Stimulated activated naive CD8-positive, alpha-beta T cell treated with anti-CD3 and anti-CD28 coated beads, Interleukin-15, Interleukin-2, amounts not matched to agents 100 U/mL and 50 U/mL, for 24 hours (primary cell): Measurements from ENCODE around the gene RHOC.
A peak's percentile ranks its signal among the peaks of the same experiment; 100 is the strongest.

Source experiments
- ATAC-seq: fragments of 150-1000 bp; cut with Tn5 transposase; one replicate; pipeline ENCODE4 v1.10.0; 2021
- DNase-seq: peaks from one replicate; pipeline ENCODE4 v3.0.0; 2021

The RHOC gene

GRCh38 chr1:112677501-112677900, 29.4 kb downstream of the RHOC start:
- ATAC-seq, result no peak
- no peak for DNase-seq

DNA sequence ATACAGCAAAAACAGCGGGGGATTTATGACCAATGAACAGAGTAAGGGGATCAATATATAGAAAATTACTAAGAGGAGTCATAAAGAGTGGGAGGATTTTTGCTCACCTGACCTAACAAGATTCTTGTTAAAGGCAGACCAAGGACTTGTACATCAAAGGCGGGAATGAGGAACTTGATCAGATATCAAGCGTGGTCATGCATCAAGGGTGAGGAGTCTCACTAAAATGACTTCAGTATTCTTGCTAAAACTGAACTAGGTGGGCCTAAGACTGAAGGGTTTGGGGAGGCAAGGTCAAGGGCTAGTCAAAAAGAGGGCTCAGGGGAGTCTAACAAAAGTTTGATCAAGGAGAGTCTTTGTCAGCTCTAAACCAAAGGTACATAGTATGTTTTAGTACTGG, 30.4 kb downstream of the RHOC start:
- no peak for DNase-seq
- ATAC-seq, result no peak

DNA sequence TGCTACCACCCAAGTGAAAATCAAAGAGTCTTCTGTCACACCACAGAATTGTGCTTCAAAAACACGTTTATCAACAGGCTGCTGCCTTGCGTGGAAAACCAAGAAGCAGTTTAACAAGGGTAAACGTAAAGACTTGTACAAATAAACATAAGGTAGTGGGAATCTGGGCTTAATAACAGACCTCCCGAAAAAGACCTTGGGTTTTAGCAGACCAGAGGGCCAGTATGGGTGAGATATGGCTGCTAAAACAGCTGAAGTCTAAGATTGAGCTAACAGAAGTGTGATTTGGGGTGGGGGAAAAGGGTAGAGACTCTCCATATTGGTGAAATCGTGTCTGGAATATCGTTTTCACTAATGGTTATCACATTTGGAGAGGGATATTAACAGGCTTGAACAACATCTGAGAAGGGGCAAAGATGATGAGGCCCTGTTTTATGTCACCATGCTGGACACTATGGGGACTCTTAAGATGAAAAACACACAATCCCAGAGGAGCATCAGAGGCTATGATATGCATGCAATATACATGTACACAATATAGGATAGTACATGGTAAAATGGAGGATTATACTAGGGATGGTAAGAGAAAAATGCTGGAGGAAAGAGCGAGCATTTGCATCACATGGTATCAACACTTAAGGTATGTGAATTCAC, 31.1 kb downstream of the RHOC start:
- ATAC-seq, result no peak
- no peak for DNase-seq

- ATAC-seq (peak; percentile 50), DNase-seq (peak; percentile 65)
Observed at GRCh38 chr1:112674986-112675727, 31.8 kb downstream of the RHOC start.

DNA sequence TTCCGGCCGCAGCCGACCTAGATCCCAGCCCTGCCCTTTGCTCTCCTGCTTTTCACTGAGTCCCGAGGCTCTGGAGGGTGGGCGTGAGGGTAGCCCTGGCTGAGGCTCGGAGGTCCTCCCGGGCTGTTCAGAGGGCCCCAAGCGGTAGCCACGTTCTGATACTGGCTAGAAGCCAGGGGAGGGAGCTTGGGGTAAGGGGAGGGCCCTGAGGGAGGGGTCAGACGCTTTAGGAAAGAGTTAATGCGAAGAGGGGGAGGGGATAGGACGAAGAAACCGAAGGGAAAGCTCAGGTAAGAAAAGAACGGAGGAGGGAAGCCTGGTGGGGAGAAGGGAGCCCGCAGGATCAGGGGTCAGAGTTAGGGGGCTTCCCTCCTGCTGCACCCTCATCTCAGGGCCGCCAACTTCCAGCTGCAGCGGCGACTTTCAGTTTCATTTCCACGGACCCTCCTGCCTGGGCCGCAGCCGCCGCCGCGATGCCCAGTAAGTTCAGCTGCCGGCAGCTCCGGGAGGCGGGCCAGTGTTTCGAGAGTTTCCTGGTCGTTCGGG, 32.4 kb downstream of the RHOC start, which contains the start of gene MOV10:
TSS of gene MOV10 (plus strand) at position 220 of the 546 bp plus-strand sequence. CDS start at position 474, 254 bp downstream.
- peak; percentile 70 for DNase-seq
- peak; percentile 80 for ATAC-seq

- no peak for DNase-seq
Observed at GRCh38 chr1:112673592-112674439, 33.1 kb downstream of the RHOC start.

GRCh38 chr1:112672842-112673241, 34.1 kb downstream of the RHOC start:
- ATAC-seq (no peak), DNase-seq (no peak)

More at GRCh38 chr1:112673592-112674439, 33.1 kb downstream of the RHOC start:
- ATAC-seq, result peak; percentile 2

- ATAC-seq (no peak), DNase-seq (no peak)
Observed at GRCh38 chr1:112672009-112672408, 34.9 kb downstream of the RHOC start.

DNA sequence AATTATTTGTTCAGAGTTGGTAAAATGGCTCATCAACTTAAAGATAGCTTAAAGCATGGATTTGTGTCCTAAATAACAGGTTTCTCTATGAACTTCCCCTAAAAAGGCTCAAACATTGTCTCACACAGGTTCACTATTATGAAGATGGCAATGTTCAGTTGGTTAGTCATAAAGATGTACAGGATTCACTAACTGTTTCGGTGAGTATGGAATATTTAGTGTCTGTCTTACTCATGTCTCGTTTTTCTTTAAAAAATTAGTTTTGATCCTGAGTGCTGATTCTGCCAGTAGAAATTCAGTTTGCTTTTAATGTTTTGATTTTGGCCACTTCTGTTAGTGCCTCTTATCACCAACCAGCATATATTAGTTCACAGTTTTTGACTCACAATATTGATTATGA, 40.0 kb downstream of the RHOC start:
- DNase-seq, result no peak
- peak; percentile 56 for ATAC-seq

DNA sequence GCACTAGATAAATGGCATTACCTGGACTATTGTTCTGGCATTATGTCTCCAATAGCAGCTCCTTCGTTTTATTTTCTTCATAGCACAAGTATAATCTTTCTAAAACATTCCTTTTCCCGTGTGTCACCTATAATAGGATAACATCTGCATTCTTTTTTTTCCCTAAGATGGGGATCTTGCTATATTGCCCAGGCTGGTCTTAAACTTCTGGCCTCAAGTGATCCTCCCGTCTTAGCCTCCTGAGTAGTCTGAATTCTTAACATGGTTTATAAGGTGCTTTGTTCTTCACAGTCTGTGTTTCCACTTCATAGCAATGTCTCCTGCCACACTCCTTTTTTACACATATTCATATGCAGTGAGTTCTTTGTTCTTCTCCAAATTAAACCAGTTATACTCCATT, 41.1 kb downstream of the RHOC start:
- ATAC-seq (no peak), DNase-seq (no peak)

DNA sequence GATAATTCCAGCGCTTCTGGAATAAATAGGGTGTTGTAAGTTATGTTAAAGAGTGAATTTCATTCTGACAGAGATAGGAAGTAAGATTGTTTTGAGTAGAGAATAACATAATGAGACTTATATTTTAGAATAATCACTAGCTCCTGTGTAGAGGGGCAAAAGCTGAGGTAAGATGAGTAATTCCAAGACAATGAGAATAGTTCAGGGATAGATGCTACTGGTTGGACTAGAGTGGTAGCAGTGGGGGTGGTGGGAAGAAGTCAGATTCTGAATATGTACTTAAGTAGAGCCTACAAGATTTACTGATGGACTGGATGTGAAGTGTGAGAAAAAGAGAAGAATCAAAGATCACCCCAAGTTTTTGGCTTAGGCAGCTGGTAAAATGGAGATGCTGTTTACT, 55.7 kb downstream of the RHOC start:
- no peak for ATAC-seq
- no peak for DNase-seq
